Neural cell (in vitro differentiated cells): ENCODE results near the gene CTNNBL1.

ENCODE experiments used
- EP300 ChIP-seq: fragments of 450-650 bp; conservative IDR thresholded peaks from 2 replicates; pipeline ENCODE4 v1.6.1; 2014; ENCODE audit warnings: antibody characterized with exemption, mild to moderate bottlenecking, moderate library complexity; ENCODE audit not compliant: poor library complexity, severe bottlenecking
- EZH2 ChIP-seq: fragments of 200-600, 300-800 bp; shearing (Covaris generic), sonication (generic); IDR thresholded peaks from 2 replicates; pipeline ENCODE4 v1.6.1; 2014; ENCODE audit warnings: antibody characterized with exemption, low read length, borderline replicate concordance, mild to moderate bottlenecking; ENCODE audit not compliant: insufficient read depth, poor library complexity, severe bottlenecking
- POLR2AphosphoS5 ChIP-seq: IDR thresholded peaks from 2 replicates; pipeline ENCODE4 v1.6.1; 2012
- RAD21 ChIP-seq: fragments of 450-650 bp; conservative IDR thresholded peaks from 2 replicates; pipeline ENCODE4 v1.6.1; 2014; ENCODE audit warnings: antibody characterized with exemption, mild to moderate bottlenecking, moderate library complexity
- SMC3 ChIP-seq: fragments of 450-650 bp; conservative IDR thresholded peaks from 2 replicates; pipeline ENCODE4 v1.6.1; 2014; ENCODE audit warnings: antibody characterized with exemption, mild to moderate bottlenecking, moderate library complexity; ENCODE audit not compliant: poor library complexity
- TAF1 ChIP-seq: IDR thresholded peaks from 2 replicates; pipeline ENCODE4 v1.6.1; 2012; ENCODE audit warnings: low read depth
- TF ChIP-seq, protein P1 (sequence below): fragments of 450-650 bp; IDR thresholded peaks from 2 replicates; pipeline ENCODE4 v1.5.1; 2014; ENCODE audit warnings: antibody characterized with exemption, mild to moderate bottlenecking, moderate library complexity; ENCODE audit not compliant: poor library complexity, severe bottlenecking
- TF ChIP-seq, protein P2 (sequence below): IDR thresholded peaks from 2 replicates; pipeline ENCODE4 v1.6.1; 2012; ENCODE audit warnings: borderline replicate concordance

GRCh38 chr20:37912874-37913273 is 219.0 kb downstream of the CTNNBL1 start:
- TF ChIP-seq, protein P1, sequence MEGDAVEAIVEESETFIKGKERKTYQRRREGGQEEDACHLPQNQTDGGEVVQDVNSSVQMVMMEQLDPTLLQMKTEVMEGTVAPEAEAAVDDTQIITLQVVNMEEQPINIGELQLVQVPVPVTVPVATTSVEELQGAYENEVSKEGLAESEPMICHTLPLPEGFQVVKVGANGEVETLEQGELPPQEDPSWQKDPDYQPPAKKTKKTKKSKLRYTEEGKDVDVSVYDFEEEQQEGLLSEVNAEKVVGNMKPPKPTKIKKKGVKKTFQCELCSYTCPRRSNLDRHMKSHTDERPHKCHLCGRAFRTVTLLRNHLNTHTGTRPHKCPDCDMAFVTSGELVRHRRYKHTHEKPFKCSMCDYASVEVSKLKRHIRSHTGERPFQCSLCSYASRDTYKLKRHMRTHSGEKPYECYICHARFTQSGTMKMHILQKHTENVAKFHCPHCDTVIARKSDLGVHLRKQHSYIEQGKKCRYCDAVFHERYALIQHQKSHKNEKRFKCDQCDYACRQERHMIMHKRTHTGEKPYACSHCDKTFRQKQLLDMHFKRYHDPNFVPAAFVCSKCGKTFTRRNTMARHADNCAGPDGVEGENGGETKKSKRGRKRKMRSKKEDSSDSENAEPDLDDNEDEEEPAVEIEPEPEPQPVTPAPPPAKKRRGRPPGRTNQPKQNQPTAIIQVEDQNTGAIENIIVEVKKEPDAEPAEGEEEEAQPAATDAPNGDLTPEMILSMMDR = no peak
- no peak for TF ChIP-seq EP300
- TF ChIP-seq EZH2 = no peak
- no peak for TF ChIP-seq SMC3
- TF ChIP-seq, protein P2, sequence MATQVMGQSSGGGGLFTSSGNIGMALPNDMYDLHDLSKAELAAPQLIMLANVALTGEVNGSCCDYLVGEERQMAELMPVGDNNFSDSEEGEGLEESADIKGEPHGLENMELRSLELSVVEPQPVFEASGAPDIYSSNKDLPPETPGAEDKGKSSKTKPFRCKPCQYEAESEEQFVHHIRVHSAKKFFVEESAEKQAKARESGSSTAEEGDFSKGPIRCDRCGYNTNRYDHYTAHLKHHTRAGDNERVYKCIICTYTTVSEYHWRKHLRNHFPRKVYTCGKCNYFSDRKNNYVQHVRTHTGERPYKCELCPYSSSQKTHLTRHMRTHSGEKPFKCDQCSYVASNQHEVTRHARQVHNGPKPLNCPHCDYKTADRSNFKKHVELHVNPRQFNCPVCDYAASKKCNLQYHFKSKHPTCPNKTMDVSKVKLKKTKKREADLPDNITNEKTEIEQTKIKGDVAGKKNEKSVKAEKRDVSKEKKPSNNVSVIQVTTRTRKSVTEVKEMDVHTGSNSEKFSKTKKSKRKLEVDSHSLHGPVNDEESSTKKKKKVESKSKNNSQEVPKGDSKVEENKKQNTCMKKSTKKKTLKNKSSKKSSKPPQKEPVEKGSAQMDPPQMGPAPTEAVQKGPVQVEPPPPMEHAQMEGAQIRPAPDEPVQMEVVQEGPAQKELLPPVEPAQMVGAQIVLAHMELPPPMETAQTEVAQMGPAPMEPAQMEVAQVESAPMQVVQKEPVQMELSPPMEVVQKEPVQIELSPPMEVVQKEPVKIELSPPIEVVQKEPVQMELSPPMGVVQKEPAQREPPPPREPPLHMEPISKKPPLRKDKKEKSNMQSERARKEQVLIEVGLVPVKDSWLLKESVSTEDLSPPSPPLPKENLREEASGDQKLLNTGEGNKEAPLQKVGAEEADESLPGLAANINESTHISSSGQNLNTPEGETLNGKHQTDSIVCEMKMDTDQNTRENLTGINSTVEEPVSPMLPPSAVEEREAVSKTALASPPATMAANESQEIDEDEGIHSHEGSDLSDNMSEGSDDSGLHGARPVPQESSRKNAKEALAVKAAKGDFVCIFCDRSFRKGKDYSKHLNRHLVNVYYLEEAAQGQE = no peak
- no peak for TF ChIP-seq TAF1
- no peak for TF ChIP-seq POLR2AphosphoS5
- no peak for TF ChIP-seq RAD21
